Measurements from ENCODE around the gene ZFAND6.
"Not testable (repeated sequence)": the region's sequence is repeated elsewhere in the genome, so short reads cannot be mapped to it uniquely, and the experiment has no call there.

ZFAND6 gene

GRCh38 chr15:80058851-80059785 lies at the start of gene ZFAND6:
ZFAND6 (plus strand) TSS chr15:80059676; CDS start chr15:80120345, 60,669 bp downstream.
- peak; percentile 97 for DNase-seq

- no peak for DNase-seq
Observed at GRCh38 chr15:80010131-80010673, 49.3 kb upstream of the ZFAND6 start.

- DNase-seq = not testable (repeated sequence)
Observed at GRCh38 chr15:80011041-80011523, 48.4 kb upstream of the ZFAND6 start.

GRCh38 chr15:80011596-80011995 lies 47.9 kb upstream of the ZFAND6 start:
- DNase-seq = no peak

GRCh38 chr15:80012060-80012726 lies 47.3 kb upstream of the ZFAND6 start:
- no peak for DNase-seq

GRCh38 chr15:80014186-80014585 lies 45.3 kb upstream of the ZFAND6 start:
- DNase-seq = not testable (repeated sequence)

GRCh38 chr15:80015156-80015555 lies 44.3 kb upstream of the ZFAND6 start:
- DNase-seq = no peak

GRCh38 chr15:80016506-80016905 lies 43.0 kb upstream of the ZFAND6 start:
- not testable (repeated sequence) for DNase-seq

GRCh38 chr15:80017139-80017538 lies 42.3 kb upstream of the ZFAND6 start:
- DNase-seq = not testable (repeated sequence)

GRCh38 chr15:80019168-80019745 lies 40.2 kb upstream of the ZFAND6 start:
- no peak for DNase-seq

- DNase-seq = not testable (repeated sequence)
Observed at GRCh38 chr15:80020149-80020548, 39.3 kb upstream of the ZFAND6 start.

GRCh38 chr15:80020731-80021130 lies 38.7 kb upstream of the ZFAND6 start:
- no peak for DNase-seq

GRCh38 chr15:80026310-80026709 lies 33.2 kb upstream of the ZFAND6 start:
- no peak for DNase-seq

GRCh38 chr15:80026754-80027153 lies 32.7 kb upstream of the ZFAND6 start:
- DNase-seq = no peak

GRCh38 chr15:80028937-80029336 lies 30.5 kb upstream of the ZFAND6 start:
- DNase-seq = no peak

GRCh38 chr15:80031841-80032240 lies 27.6 kb upstream of the ZFAND6 start:
- no peak for DNase-seq

- DNase-seq = no peak
Observed at GRCh38 chr15:80034629-80035028, 24.8 kb upstream of the ZFAND6 start.

GRCh38 chr15:80036071-80036470 lies 23.4 kb upstream of the ZFAND6 start:
- no peak for DNase-seq

GRCh38 chr15:80041494-80042253 lies 17.8 kb upstream of the ZFAND6 start:
- no peak for DNase-seq

GRCh38 chr15:80042568-80042967 lies 16.9 kb upstream of the ZFAND6 start:
- DNase-seq = no peak

- DNase-seq = not testable (repeated sequence)
Observed at GRCh38 chr15:80045219-80045618, 14.3 kb upstream of the ZFAND6 start.

GRCh38 chr15:80049046-80049445 lies 10.4 kb upstream of the ZFAND6 start:
- no peak for DNase-seq

All from activated CD4-positive, CD25-positive, alpha-beta regulatory T cell treated with anti-CD3 and anti-CD28 coated beads, Interleukin-2, amount 50 U/mL, for 72 hours (primary cell).